ENCODE measurements around the gene KIF9. TPM values are rescaled to one million over a fixed set of nuclear protein-coding genes. Genes with fewer than 3 reads are reported as not detected.

KIF9 gene
- polyA plus RNA-seq, 1 donor (not counting 4 experiments of a cell fraction or from before 2014, with no cell fraction given): 9.2 TPM

DNA sequence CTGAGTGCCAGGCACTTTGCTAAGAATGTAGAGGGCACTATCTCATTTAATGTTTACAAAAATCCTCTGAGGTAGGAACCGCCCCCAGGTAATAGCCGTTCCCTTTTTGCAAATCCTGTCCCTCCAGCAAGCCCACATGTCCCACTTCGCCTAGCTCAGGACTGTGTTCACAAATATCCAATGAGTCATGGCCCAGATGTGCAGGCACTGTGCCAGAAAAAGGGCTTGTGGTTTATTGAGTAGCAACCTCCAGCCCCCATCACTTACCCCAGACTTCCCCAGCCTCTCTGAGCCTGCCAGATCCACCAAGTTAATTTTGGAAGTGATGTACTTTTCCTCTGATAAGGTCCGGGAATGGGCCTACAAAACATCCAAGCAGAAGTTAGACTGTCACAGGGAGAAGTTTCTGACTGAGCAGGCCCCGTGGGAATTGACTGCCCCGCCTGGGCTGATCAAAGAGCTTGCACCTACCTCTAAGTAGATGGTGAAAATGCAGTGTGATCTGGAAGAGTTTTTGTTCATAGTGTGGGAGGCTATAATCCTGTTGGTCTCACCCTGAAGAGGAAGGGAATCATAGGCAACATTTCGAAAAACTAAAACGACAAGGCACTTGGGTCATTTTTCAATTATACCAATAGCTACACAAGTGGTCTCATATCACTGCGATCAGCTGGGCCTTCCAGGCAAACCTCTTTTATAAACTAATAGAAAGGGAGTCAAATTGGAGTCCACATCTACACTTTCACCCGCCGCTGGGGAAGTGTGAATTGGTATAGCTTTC lies 15.7 kb downstream of the KIF9 start:
- Histone ChIP-seq H3K27me3 (ENCODE audit: control insufficient read depth, extremely low read depth, insufficient read depth, low read length) (no peaks in the 10 kb centered on the region), H3K4me1 (ENCODE audit: control insufficient read depth, extremely low read depth, insufficient read depth, low read length) (peaks cover 11% of the 10 kb centered on the region), H3K4me3 (ENCODE audit: control insufficient read depth in 2 of 3, extremely low read depth in 1 of 3, insufficient read depth in 2 of 3, low read depth in 1 of 3, low read length in 3 of 3) (no peak overlapping the region), H3K27ac (ENCODE audit: control insufficient read depth, insufficient read depth, low read length) (no peak overlapping the region), H3K36me3 (ENCODE audit: control insufficient read depth in 2 of 2, extremely low read depth in 1 of 2, insufficient read depth in 2 of 2, low read length in 2 of 2) (no peaks in the 10 kb centered on the region), H2AFZ (ENCODE audit: control insufficient read depth, low read length) (no peak overlapping the region), H3K9me3 (ENCODE audit: control insufficient read depth, low read depth, low read length) (no peaks in the 10 kb centered on the region), H3K79me2 (ENCODE audit: control insufficient read depth, insufficient read depth, low read length) (no peaks in the 10 kb centered on the region), H4K20me1 (ENCODE audit: control insufficient read depth, extremely low read depth, insufficient read depth, low read length) (no peaks in the 10 kb centered on the region), H3K9ac (ENCODE audit: control insufficient read depth, extremely low read depth, insufficient read depth, low read length) (no peak overlapping the region), H3K9me1 (ENCODE audit: control insufficient read depth, extremely low read depth, insufficient read depth, low read length) (no peaks in the 10 kb centered on the region), H3K4me2 (ENCODE audit: control insufficient read depth, extremely low read depth, insufficient read depth, low read depth, low read length) (peak overlapping the region; percentile 31)
- DNase-seq (ENCODE audit: low read depth, low spot score) (peak; percentile 56), FAIRE-seq (peak; percentile 85)
- no peak for TF ChIP-seq EZH2 (IDR thresholded peaks at IDR 0.05; ENCODE audit: low read length)
- TF ChIP-seq, protein P1, sequence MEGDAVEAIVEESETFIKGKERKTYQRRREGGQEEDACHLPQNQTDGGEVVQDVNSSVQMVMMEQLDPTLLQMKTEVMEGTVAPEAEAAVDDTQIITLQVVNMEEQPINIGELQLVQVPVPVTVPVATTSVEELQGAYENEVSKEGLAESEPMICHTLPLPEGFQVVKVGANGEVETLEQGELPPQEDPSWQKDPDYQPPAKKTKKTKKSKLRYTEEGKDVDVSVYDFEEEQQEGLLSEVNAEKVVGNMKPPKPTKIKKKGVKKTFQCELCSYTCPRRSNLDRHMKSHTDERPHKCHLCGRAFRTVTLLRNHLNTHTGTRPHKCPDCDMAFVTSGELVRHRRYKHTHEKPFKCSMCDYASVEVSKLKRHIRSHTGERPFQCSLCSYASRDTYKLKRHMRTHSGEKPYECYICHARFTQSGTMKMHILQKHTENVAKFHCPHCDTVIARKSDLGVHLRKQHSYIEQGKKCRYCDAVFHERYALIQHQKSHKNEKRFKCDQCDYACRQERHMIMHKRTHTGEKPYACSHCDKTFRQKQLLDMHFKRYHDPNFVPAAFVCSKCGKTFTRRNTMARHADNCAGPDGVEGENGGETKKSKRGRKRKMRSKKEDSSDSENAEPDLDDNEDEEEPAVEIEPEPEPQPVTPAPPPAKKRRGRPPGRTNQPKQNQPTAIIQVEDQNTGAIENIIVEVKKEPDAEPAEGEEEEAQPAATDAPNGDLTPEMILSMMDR (optimal IDR thresholded peaks at IDR 0.05 in 1 of 3, IDR thresholded peaks at IDR 0.05 in 1 of 3, conservative IDR thresholded peaks at IDR 0.05 in 1 of 3; ENCODE audit: extremely low read depth in 1 of 3, insufficient read depth in 2 of 3, low read length in 3 of 3): no peak
- dilution Hi-C loops (cut with MboI; ENCODE audit: extremely low pct_ligation_motif_present, low sequenced_read_pairs): no loop called here

DNA sequence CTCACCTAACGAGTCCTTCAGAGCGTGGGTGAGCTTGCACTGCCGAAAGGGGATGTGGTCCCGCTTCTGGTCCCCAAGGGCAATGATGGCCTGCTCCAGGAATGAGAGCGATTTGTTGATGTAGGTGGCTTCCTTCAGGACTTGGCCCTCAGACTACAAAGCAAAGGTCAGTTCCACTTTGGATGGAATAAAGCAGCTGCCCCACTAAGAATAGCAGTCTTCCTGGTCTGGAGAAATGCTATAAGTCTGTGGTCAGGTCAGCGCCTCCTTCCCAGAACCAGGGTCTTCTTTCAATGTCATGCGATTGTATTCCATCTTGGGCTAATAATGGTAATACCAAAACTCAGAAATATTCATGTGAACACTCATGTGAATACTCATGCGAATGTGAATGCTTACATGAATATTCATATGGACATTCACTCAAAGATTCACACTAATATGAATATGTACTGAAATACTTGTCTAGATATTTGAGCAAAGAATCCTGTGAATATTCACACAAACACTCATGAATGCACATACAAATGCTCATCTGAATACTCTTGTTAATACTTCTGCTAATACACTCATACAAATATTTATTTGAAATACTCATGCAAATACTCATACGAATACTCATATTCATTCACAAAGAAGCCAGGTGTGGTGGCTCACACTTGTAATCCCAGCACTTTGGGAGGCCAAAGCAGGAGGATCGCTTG lies 16.7 kb downstream of the KIF9 start:
- Histone ChIP-seq H3K9me3 (ENCODE audit: control insufficient read depth, low read depth, low read length) (no peaks in the 10 kb centered on the region), H3K27ac (ENCODE audit: control insufficient read depth, insufficient read depth, low read length) (no peak overlapping the region), H2AFZ (ENCODE audit: control insufficient read depth, low read length) (no peak overlapping the region), H3K79me2 (ENCODE audit: control insufficient read depth, insufficient read depth, low read length) (no peaks in the 10 kb centered on the region), H4K20me1 (ENCODE audit: control insufficient read depth, extremely low read depth, insufficient read depth, low read length) (no peaks in the 10 kb centered on the region), H3K27me3 (ENCODE audit: control insufficient read depth, extremely low read depth, insufficient read depth, low read length) (no peaks in the 10 kb centered on the region), H3K36me3 (ENCODE audit: control insufficient read depth in 2 of 2, extremely low read depth in 1 of 2, insufficient read depth in 2 of 2, low read length in 2 of 2) (no peaks in the 10 kb centered on the region), H3K9ac (ENCODE audit: control insufficient read depth, extremely low read depth, insufficient read depth, low read length) (no peak overlapping the region), H3K9me1 (ENCODE audit: control insufficient read depth, extremely low read depth, insufficient read depth, low read length) (no peaks in the 10 kb centered on the region), H3K4me3 (ENCODE audit: control insufficient read depth in 2 of 3, extremely low read depth in 1 of 3, insufficient read depth in 2 of 3, low read depth in 1 of 3, low read length in 3 of 3) (no peak overlapping the region), H3K4me2 (ENCODE audit: control insufficient read depth, extremely low read depth, insufficient read depth, low read depth, low read length) (peak overlapping the region; percentile 31), H3K4me1 (ENCODE audit: control insufficient read depth, extremely low read depth, insufficient read depth, low read length) (peaks cover 20% of the 10 kb centered on the region)
- DNase-seq (ENCODE audit: low read depth, low spot score) (no peak), FAIRE-seq (no peak)
- TF ChIP-seq, protein P1 (optimal IDR thresholded peaks at IDR 0.05 in 1 of 3, IDR thresholded peaks at IDR 0.05 in 1 of 3, conservative IDR thresholded peaks at IDR 0.05 in 1 of 3; ENCODE audit: extremely low read depth in 1 of 3, insufficient read depth in 2 of 3, low read length in 3 of 3): no peak
- TF ChIP-seq EZH2 (IDR thresholded peaks at IDR 0.05; ENCODE audit: low read length): no peak
- dilution Hi-C loops (cut with MboI; ENCODE audit: extremely low pct_ligation_motif_present, low sequenced_read_pairs): no loop called here

Measured in keratinocyte (primary cell).